ENCODE measurements around the gene ARTN.

- TF ChIP-seq POLR2A (IDR thresholded peaks at IDR 0.05; ENCODE audit: low read depth, low read length) (no peak), POLR2AphosphoS5 (IDR thresholded peaks at IDR 0.05; ENCODE audit: low read depth, low read length) (no peak)
Observed at GRCh38 chr1:43932786-43933385, 715 bp upstream of the ARTN start.

Measured in GM12892 (cell line).